Upper lobe of left lung (tissue), 4 donors: ENCODE measurements around the gene CMTM7.

Experiments
- CTCF ChIP-seq, 6 experiments: fragments of 450-650 bp in 4 of 6; fragments of 200-600 bp in 2 of 6; sonication (generic) in 2 of 6; IDR thresholded peaks; one replicate each; pipeline ENCODE4 v1.5.1; 2016 to 2019; ENCODE audit warnings: antibody characterized with exemption in 6 of 6
- POLR2A ChIP-seq, 4 donors: fragments of 450-650 bp; IDR thresholded peaks; one replicate each; pipeline ENCODE4 v1.5.1; 2016 to 2017; ENCODE audit warnings: antibody characterized with exemption in 4 of 4, mild to moderate bottlenecking in 2 of 4
- POLR2AphosphoS5 ChIP-seq, 2 donors: sonication (generic); formaldehyde crosslinking; IDR thresholded peaks; one replicate each; pipeline ENCODE4 v1.5.1; 2017; ENCODE audit warnings: antibody characterized with exemption in 2 of 2

DNA sequence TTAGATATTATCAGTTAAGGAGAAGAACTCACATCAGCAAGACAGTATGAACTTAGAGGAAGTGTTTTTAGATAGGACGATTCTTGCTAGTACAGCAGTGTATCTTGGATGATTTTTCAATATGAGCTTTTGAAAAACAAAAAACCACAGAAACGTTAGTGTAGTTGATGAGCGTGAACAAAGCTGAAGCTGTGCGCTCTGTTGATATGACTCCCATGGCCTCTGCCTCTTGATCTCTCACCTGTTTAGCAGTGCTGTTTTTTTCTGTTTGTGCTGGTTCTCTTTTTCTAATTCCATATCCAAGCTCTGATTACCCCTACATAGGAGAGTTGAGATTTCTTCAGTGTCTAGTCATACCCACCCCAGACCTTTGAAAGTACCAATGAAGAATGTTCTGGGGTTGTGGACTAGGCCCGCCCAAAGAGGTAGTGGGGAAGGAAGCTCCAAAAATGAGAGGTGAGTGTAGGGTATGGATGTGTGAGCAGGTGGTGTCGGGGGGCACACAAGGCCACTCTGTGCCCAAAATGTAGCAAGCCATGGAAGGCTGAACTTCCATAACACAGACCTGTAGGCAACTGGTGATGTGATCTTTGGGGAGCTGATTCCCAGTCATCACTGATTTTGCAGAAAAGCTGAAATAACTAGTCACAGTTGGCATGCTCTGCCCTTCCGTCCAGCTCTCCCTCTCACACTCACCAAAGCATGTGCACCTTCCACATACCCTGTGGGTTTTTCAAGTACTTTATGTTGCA lies 20.0 kb upstream of the CMTM7 start:
- no peak for TF ChIP-seq CTCF (IDR thresholded peaks at IDR 0.05)
- TF ChIP-seq POLR2A (IDR thresholded peaks at IDR 0.05) = no peak
- no peak for TF ChIP-seq POLR2AphosphoS5 (IDR thresholded peaks at IDR 0.05)
